Measurements from ENCODE around the gene E2F1. TPM values are rescaled to one million over a fixed set of nuclear protein-coding genes. Genes with fewer than 3 reads are reported as not detected.

The E2F1 gene
- total and polyA plus RNA-seq, 4 experiments from 2014 or later, result 0.46 to 2.6 (median 1.6) TPM

GRCh38 chr20:33653900-33654596, 32.1 kb downstream of the E2F1 start:
- no peaks in the 10 kb centered on the region for H3K36me3 ChIP-seq (ENCODE audit: insufficient read depth, low read length)
- H3K4me1 Mint-ChIP-seq, result peaks cover 5 to 14% (median 9%) of the 10 kb centered on the region in 4 donors
- ChIA-PET CTCF (ENCODE audit: partially characterized antibody) (interaction anchor here (0.7 to 6.7 kb wide), 8 partner anchors 12 to 416 kb away, joined by 3 to 60 read pairs (median 4); partner anchors contain the start of genes ACTL10 and C20orf144), POLR2A (ENCODE audit: partially characterized antibody) (interaction anchor here (0.6 to 2.5 kb wide), 5 partner anchors 9 to 164 kb away, joined by 3 to 9 read pairs (median 3); partner anchors contain the start of genes ACTL10, C20orf144 and CBFA2T2)
- H3K4me3 ChIP-seq (ENCODE audit: low read length in 2 of 2), result no peak overlapping the region
- no peak overlapping the region for H3K27ac ChIP-seq (ENCODE audit: low read depth, low read length)
- H3K9me3 Mint-ChIP-seq, result no peaks in the 10 kb centered on the region
- H3K27me3 Mint-ChIP-seq, result no peaks in the 10 kb centered on the region
- H3K27me3 ChIP-seq (ENCODE audit: insufficient read depth, low read length), result no peaks in the 10 kb centered on the region
- no peak overlapping the region for H3K4me3 Mint-ChIP-seq
- no peaks in the 10 kb centered on the region for H3K9me3 ChIP-seq (ENCODE audit: control insufficient read depth in 1 of 2, low read length in 2 of 2)
- no peaks in the 10 kb centered on the region for H3K4me1 ChIP-seq (ENCODE audit: insufficient read depth, low read length)
- H3K27ac Mint-ChIP-seq, result no peak overlapping the region
- DNase-seq, result no peak
- intact Hi-C loops (cut with micrococcal nuclease), result loop anchor here (1.0 to 2.0 kb wide), 2 partner anchors 13 to 197 kb away; partner anchors contain the start of gene ACTL10
- H3K36me3 Mint-ChIP-seq, result no peaks in the 10 kb centered on the region

GRCh38 chr20:33653218-33653899, 32.8 kb downstream of the E2F1 start:
- Histone ChIP-seq H3K27ac (ENCODE audit: low read depth, low read length) (no peak overlapping the region), H3K9me3 (ENCODE audit: control insufficient read depth in 1 of 2, low read length in 2 of 2) (no peaks in the 10 kb centered on the region), H3K27me3 (ENCODE audit: insufficient read depth, low read length) (no peaks in the 10 kb centered on the region), H3K4me3 (ENCODE audit: low read length in 2 of 2) (no peak overlapping the region), H3K4me1 (ENCODE audit: insufficient read depth, low read length) (no peaks in the 10 kb centered on the region), H3K36me3 (ENCODE audit: insufficient read depth, low read length) (no peaks in the 10 kb centered on the region)
- ChIA-PET POLR2A (ENCODE audit: partially characterized antibody) (interaction anchor here (0.6 to 2.5 kb wide), 5 partner anchors 10 to 164 kb away, joined by 3 to 9 read pairs (median 3); partner anchors contain the start of genes ACTL10, C20orf144 and CBFA2T2), CTCF (ENCODE audit: partially characterized antibody) (interaction anchor here (0.6 to 6.7 kb wide), 9 partner anchors 13 to 417 kb away, joined by 3 to 60 read pairs (median 3); partner anchors contain the start of genes ACTL10 and C20orf144)
- no peak overlapping the region for H3K4me3 Mint-ChIP-seq
- DNase-seq, result peak in 2 of 5 donors; percentile 20 to 32
- intact Hi-C loops (cut with micrococcal nuclease), result loop anchor here (1.0 to 2.0 kb wide), 2 partner anchors 13 to 196 kb away; partner anchors contain the start of gene ACTL10
- H3K27me3 Mint-ChIP-seq, result no peaks in the 10 kb centered on the region
- H3K9me3 Mint-ChIP-seq, result no peaks in the 10 kb centered on the region
- H3K4me1 Mint-ChIP-seq, result peaks cover 5 to 18% (median 9%) of the 10 kb centered on the region in 4 donors
- H3K27ac Mint-ChIP-seq, result peak overlapping the region in 3 of 7 donors; percentile 56 to 75 (median 68)
- H3K36me3 Mint-ChIP-seq, result no peaks in the 10 kb centered on the region

GRCh38 chr20:33651562-33652048, 34.6 kb downstream of the E2F1 start:
- POLR2A ChIA-PET (ENCODE audit: partially characterized antibody), result interaction anchor here (0.6 to 2.5 kb wide), 3 partner anchors 12 to 72 kb away, joined by 3 to 15 read pairs (median 5); partner anchors contain the start of gene ACTL10

GRCh38 chr20:33650753-33651561, 35.2 kb downstream of the E2F1 start:
- intact Hi-C loops (cut with micrococcal nuclease), result no loop called here
- H3K36me3 Mint-ChIP-seq, result peaks cover 0 to 2% of the 10 kb centered on the region in 2 donors
- DNase-seq, result no peak
- H3K4me1 Mint-ChIP-seq, result peaks cover 13 to 34% (median 13%) of the 10 kb centered on the region in 4 donors
- CTCF ChIA-PET (ENCODE audit: partially characterized antibody), result interaction anchor here (0.6 to 6.7 kb wide), 5 partner anchors 10 to 830 kb away, joined by 3 to 60 read pairs (median 3); partner anchors contain the start of genes ACTL10 and C20orf144
- no peaks in the 10 kb centered on the region for H3K9me3 ChIP-seq (ENCODE audit: control insufficient read depth in 1 of 2, low read length in 2 of 2)
- H3K4me1 ChIP-seq (ENCODE audit: insufficient read depth, low read length), result peaks cover 12% of the 10 kb centered on the region
- H3K27ac Mint-ChIP-seq, result peak overlapping the region in 3 of 7 donors; percentile 24 to 69 (median 31)
- H3K27me3 Mint-ChIP-seq, result no peaks in the 10 kb centered on the region
- H3K9me3 Mint-ChIP-seq, result no peaks in the 10 kb centered on the region
- H3K4me3 ChIP-seq (ENCODE audit: low read length in 2 of 2), result no peak overlapping the region
- H3K36me3 ChIP-seq (ENCODE audit: insufficient read depth, low read length), result no peaks in the 10 kb centered on the region
- no peak overlapping the region for H3K27ac ChIP-seq (ENCODE audit: low read depth, low read length)
- no peak overlapping the region for H3K4me3 Mint-ChIP-seq
- POLR2A ChIA-PET (ENCODE audit: partially characterized antibody), result interaction anchor here (1.6 to 2.5 kb wide), 2 partner anchors 13 to 15 kb away, joined by 5 to 15 read pairs; partner anchors contain the start of gene ACTL10
- no peaks in the 10 kb centered on the region for H3K27me3 ChIP-seq (ENCODE audit: insufficient read depth, low read length)

More at GRCh38 chr20:33651562-33652048, 34.6 kb downstream of the E2F1 start:
- no peak for DNase-seq
- no peaks in the 10 kb centered on the region for H3K27me3 ChIP-seq (ENCODE audit: insufficient read depth, low read length)
- no peaks in the 10 kb centered on the region for H3K27me3 Mint-ChIP-seq
- H3K4me3 Mint-ChIP-seq, result no peak overlapping the region
- CTCF ChIA-PET (ENCODE audit: partially characterized antibody), result interaction anchor here (0.6 to 6.7 kb wide), 4 partner anchors 15 to 831 kb away, joined by 3 to 60 read pairs (median 4); partner anchors contain the start of genes ACTL10 and C20orf144
- H3K9me3 Mint-ChIP-seq, result no peaks in the 10 kb centered on the region
- peaks cover 13 to 31% (median 13%) of the 10 kb centered on the region in 4 donors for H3K4me1 Mint-ChIP-seq
- peaks cover 12% of the 10 kb centered on the region for H3K4me1 ChIP-seq (ENCODE audit: insufficient read depth, low read length)
- no peak overlapping the region for H3K27ac ChIP-seq (ENCODE audit: low read depth, low read length)
- H3K9me3 ChIP-seq (ENCODE audit: control insufficient read depth in 1 of 2, low read length in 2 of 2), result no peaks in the 10 kb centered on the region
- no peaks in the 10 kb centered on the region for H3K36me3 Mint-ChIP-seq
- H3K36me3 ChIP-seq (ENCODE audit: insufficient read depth, low read length), result no peaks in the 10 kb centered on the region
- intact Hi-C loops (cut with micrococcal nuclease), result loop anchor here (2.0 kb wide), 1 partner anchor 15 kb away; the partner anchor contains the start of gene ACTL10
- H3K27ac Mint-ChIP-seq, result peak overlapping the region in 1 of 7 donors; percentile 69
- H3K4me3 ChIP-seq (ENCODE audit: low read length in 2 of 2), result no peak overlapping the region

DNA sequence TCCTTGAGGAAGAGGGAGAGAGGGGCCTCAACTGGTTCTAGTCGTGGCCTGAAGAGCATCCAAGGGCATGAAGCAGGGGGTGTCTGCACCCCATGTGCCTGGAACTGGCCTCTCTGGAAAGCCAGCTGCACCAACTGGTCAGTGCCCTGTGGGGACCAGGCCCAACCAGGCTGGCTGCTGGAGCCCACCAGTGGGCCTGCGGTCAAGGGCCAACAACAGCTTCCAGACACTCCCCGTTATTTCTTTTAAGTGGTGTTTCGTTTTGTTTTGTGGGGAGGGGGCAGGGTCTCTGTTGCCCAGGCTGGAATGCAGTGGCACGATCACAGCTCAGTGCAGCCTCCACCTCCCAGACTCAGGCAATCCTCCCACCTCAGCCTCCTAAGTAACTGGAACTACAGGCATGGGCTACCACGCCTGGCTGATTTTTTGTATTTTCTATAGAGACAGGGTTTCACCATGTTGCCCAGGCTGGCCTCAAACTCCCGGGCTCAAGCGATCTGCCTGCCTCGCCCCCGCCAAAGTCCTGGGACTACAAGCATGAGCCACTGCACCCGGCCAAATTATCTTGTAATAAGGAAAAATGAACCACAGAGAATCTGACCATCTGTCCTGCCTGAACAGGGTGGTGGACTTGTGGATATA, 36.0 kb downstream of the E2F1 start:
- no peak overlapping the region for H3K4me3 Mint-ChIP-seq
- no peaks in the 10 kb centered on the region for H3K27me3 Mint-ChIP-seq
- no peak overlapping the region for H3K4me3 ChIP-seq (ENCODE audit: low read length in 2 of 2)
- no peak for DNase-seq
- ChIA-PET CTCF (ENCODE audit: partially characterized antibody) (interaction anchor here (0.7 to 6.7 kb wide), 4 partner anchors 9 to 193 kb away, joined by 3 to 60 read pairs (median 8); partner anchors contain the start of genes ACTL10 and C20orf144), POLR2A (ENCODE audit: partially characterized antibody) (interaction anchor here (2.5 kb wide), 1 partner anchor 14 kb away, joined by 15 read pairs; no protein-coding TSS in a partner anchor)
- H3K9me3 Mint-ChIP-seq, result no peaks in the 10 kb centered on the region
- peak overlapping the region in 2 of 7 donors; percentile 24 to 53 for H3K27ac Mint-ChIP-seq
- H3K27me3 ChIP-seq (ENCODE audit: insufficient read depth, low read length), result no peaks in the 10 kb centered on the region
- no peak overlapping the region for H3K27ac ChIP-seq (ENCODE audit: low read depth, low read length)
- peaks cover 12% of the 10 kb centered on the region for H3K4me1 ChIP-seq (ENCODE audit: insufficient read depth, low read length)
- H3K36me3 ChIP-seq (ENCODE audit: insufficient read depth, low read length), result peaks cover 3% of the 10 kb centered on the region
- no peaks in the 10 kb centered on the region for H3K9me3 ChIP-seq (ENCODE audit: control insufficient read depth in 1 of 2, low read length in 2 of 2)
- intact Hi-C loops (cut with micrococcal nuclease), result no loop called here
- peaks cover 13 to 39% (median 14%) of the 10 kb centered on the region in 4 donors for H3K4me1 Mint-ChIP-seq
- peaks cover 5 to 9% of the 10 kb centered on the region in 2 donors for H3K36me3 Mint-ChIP-seq

DNA sequence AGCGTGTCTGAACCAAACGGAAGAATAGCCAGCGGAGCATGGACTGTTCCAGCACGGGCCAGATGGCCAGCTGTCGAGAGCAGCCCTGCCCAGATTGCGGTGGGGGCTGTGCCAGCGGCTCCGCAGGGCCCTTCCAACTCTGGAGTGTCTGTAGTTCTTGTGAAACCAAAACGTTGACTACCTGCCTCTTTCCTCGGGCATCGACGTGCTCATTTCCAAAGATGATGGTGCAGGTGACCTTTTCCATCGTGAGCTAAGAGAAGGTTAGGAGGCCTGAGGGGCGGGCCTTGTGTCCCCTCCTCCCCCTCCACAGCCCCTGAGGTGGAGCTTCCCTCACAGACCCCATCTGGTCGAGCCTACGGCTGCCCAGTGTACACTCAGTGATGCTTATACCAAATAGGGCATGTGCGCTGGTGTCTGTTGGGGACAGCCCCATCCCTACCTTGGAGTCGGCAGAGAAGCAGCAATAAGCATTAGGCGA, 36.9 kb downstream of the E2F1 start:
- Histone ChIP-seq H3K27me3 (ENCODE audit: insufficient read depth, low read length) (no peaks in the 10 kb centered on the region), H3K27ac (ENCODE audit: low read depth, low read length) (no peak overlapping the region), H3K9me3 (ENCODE audit: control insufficient read depth in 1 of 2, low read length in 2 of 2) (no peaks in the 10 kb centered on the region), H3K4me3 (ENCODE audit: low read length in 2 of 2) (no peak overlapping the region), H3K36me3 (ENCODE audit: insufficient read depth, low read length) (peaks cover 12% of the 10 kb centered on the region), H3K4me1 (ENCODE audit: insufficient read depth, low read length) (peaks cover 12% of the 10 kb centered on the region)
- CTCF ChIA-PET (ENCODE audit: partially characterized antibody), result interaction anchor here (1.3 to 2.6 kb wide), 2 partner anchors 14 to 19 kb away, joined by 3 to 9 read pairs; no protein-coding TSS in a partner anchor
- Mint-ChIP-seq H3K27ac (peak overlapping the region in 2 of 7 donors; percentile 22 to 70), H3K36me3 (peaks cover 11 to 17% of the 10 kb centered on the region in 2 donors), H3K4me1 (peaks cover 13 to 39% (median 14%) of the 10 kb centered on the region in 4 donors), H3K9me3 (no peaks in the 10 kb centered on the region), H3K27me3 (no peaks in the 10 kb centered on the region), H3K4me3 (no peak overlapping the region)
- POLR2A ChIA-PET (ENCODE audit: partially characterized antibody), result interaction anchor here (0.6 kb wide), 1 partner anchor 21 kb away, joined by 3 read pairs; no protein-coding TSS in a partner anchor
- intact Hi-C loops (cut with micrococcal nuclease), result no loop called here
- DNase-seq, result no peak
